GM12872 (cell line): ENCODE measurements around the gene MPV17L2.

Experiments
- TF ChIP-seq, protein P1 (sequence below): IDR thresholded peaks from 3 replicates; pipeline ENCODE4 v1.5.1; 2011; ENCODE audit warnings: low read depth, mild to moderate bottlenecking, low read length, moderate library complexity; ENCODE audit not compliant: insufficient read depth

The MPV17L2 gene

GRCh38 chr19:18164072-18164471 lies 28.9 kb upstream of the MPV17L2 start:
- TF ChIP-seq, protein P1, sequence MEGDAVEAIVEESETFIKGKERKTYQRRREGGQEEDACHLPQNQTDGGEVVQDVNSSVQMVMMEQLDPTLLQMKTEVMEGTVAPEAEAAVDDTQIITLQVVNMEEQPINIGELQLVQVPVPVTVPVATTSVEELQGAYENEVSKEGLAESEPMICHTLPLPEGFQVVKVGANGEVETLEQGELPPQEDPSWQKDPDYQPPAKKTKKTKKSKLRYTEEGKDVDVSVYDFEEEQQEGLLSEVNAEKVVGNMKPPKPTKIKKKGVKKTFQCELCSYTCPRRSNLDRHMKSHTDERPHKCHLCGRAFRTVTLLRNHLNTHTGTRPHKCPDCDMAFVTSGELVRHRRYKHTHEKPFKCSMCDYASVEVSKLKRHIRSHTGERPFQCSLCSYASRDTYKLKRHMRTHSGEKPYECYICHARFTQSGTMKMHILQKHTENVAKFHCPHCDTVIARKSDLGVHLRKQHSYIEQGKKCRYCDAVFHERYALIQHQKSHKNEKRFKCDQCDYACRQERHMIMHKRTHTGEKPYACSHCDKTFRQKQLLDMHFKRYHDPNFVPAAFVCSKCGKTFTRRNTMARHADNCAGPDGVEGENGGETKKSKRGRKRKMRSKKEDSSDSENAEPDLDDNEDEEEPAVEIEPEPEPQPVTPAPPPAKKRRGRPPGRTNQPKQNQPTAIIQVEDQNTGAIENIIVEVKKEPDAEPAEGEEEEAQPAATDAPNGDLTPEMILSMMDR: no peak

- TF ChIP-seq, protein P1: no peak
Measured at GRCh38 chr19:18165794-18166544, 27.0 kb upstream of the MPV17L2 start.

- TF ChIP-seq, protein P1: no peak
Measured at GRCh38 chr19:18167011-18167410, 26.0 kb upstream of the MPV17L2 start.

DNA sequence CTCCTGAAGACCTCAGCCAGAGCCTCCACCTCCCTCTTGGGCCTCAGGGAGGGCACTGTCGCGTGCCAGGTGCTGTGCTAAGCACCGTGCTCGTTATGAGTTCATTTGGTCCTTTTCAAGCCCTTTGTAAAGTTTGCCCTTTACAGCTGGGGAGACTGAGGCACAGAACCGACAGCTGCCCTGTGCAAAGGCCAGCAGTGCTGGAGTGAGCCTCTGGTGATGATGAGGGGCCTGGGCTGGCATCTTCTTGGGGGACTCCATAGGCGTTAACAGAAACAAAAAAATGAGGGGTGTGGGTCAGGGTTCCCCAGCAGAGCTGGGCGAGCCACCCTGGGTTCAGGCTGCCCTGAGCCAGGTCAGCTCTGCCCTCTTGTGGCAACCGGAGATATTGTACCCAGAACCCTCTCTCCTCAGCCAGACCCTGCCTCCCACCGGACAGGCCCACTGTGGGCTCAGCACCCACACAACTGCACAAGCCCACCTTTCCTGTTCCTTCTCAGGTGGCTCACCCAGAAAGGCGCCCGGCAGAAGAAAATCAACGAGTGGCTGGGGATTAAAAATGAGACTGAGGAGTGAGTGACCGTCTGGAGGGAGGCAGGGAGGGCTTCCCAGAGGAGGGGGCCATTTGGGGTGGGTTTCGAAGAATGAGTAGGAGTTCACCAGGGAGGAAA lies 24.9 kb upstream of the MPV17L2 start:
- TF ChIP-seq, protein P1: peak; percentile 94

DNA sequence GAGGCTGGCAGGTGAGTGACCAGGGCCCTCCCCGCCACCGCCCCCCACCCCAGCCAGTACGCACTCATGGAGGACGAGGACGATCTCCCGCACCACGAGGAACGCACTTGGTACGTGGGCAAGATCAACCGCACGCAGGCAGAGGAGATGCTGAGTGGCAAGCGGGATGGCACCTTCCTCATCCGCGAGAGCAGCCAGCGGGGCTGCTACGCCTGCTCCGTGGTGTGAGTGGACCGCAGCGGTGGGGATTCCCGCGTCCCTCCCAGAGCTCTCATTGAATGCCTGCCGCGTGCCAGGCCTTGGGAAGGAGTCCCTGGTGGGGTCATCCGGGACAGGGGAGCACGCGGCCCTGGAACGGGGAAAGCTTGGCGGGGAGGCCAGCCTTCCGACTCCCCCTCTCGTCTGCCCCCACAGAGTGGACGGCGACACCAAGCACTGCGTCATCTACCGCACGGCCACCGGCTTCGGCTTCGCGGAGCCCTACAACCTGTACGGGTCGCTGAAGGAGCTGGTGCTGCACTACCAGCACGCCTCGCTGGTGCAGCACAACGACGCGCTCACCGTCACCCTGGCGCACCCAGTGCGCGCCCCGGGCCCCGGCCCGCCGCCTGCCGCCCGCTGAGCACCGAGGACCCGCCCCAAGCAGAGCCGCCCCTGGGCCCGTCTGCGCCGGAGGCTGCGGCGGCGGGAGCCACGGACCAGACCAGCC lies 24.2 kb upstream of the MPV17L2 start:
- TF ChIP-seq, protein P1: no peak

- TF ChIP-seq, protein P1: no peak
Measured at GRCh38 chr19:18170714-18171255, 22.2 kb upstream of the MPV17L2 start.
